Measurements from ENCODE around the gene CLEC9A.

The CLEC9A gene

GRCh38 chr12:10052193-10052913, 21.9 kb downstream of the CLEC9A start:
- H3K4me3 ChIP-seq (ENCODE audit: low read depth, low read length) = no peak overlapping the region

GRCh38 chr12:10058387-10058786, 27.9 kb downstream of the CLEC9A start:
- no peak for TF ChIP-seq CTCF (IDR thresholded peaks at IDR 0.05; ENCODE audit: control insufficient read depth, extremely low read depth, insufficient read depth)
- no peak for DNase-seq (ENCODE audit: low read depth)
- no peak overlapping the region for H3K4me3 ChIP-seq (ENCODE audit: low read depth, low read length)

More at GRCh38 chr12:10052193-10052913, 21.9 kb downstream of the CLEC9A start:
- no peak for TF ChIP-seq CTCF (IDR thresholded peaks at IDR 0.05; ENCODE audit: control insufficient read depth, extremely low read depth, insufficient read depth)
- no peak for DNase-seq (ENCODE audit: low read depth)

GRCh38 chr12:10065241-10065640, 34.8 kb downstream of the CLEC9A start:
- no peak for DNase-seq (ENCODE audit: low read depth)
- no peak overlapping the region for H3K4me3 ChIP-seq (ENCODE audit: low read depth, low read length)
- no peak for TF ChIP-seq CTCF (IDR thresholded peaks at IDR 0.05; ENCODE audit: control insufficient read depth, extremely low read depth, insufficient read depth)

- no peak for TF ChIP-seq CTCF (IDR thresholded peaks at IDR 0.05; ENCODE audit: control insufficient read depth, extremely low read depth, insufficient read depth)
- peak; percentile 2 for DNase-seq (ENCODE audit: low read depth)
- no peak overlapping the region for H3K4me3 ChIP-seq (ENCODE audit: low read depth, low read length)
These were observed 36.8 kb downstream of the CLEC9A start for GRCh38 chr12:10067264-10067663.

GRCh38 chr12:10067942-10068341, 37.5 kb downstream of the CLEC9A start:
- no peak for TF ChIP-seq CTCF (IDR thresholded peaks at IDR 0.05; ENCODE audit: control insufficient read depth, extremely low read depth, insufficient read depth)
- no peak for DNase-seq (ENCODE audit: low read depth)
- no peak overlapping the region for H3K4me3 ChIP-seq (ENCODE audit: low read depth, low read length)

GRCh38 chr12:10068644-10069043, 38.2 kb downstream of the CLEC9A start:
- TF ChIP-seq CTCF (IDR thresholded peaks at IDR 0.05; ENCODE audit: control insufficient read depth, extremely low read depth, insufficient read depth) = no peak
- H3K4me3 ChIP-seq (ENCODE audit: low read depth, low read length) = no peak overlapping the region
- no peak for DNase-seq (ENCODE audit: low read depth)

GRCh38 chr12:10069099-10069498, 38.6 kb downstream of the CLEC9A start:
- H3K4me3 ChIP-seq (ENCODE audit: low read depth, low read length) = no peak overlapping the region
- no peak for DNase-seq (ENCODE audit: low read depth)
- no peak for TF ChIP-seq CTCF (IDR thresholded peaks at IDR 0.05; ENCODE audit: control insufficient read depth, extremely low read depth, insufficient read depth)
